ENCODE measurements around the gene ONECUT2. TPM values are rescaled to one million over a fixed set of nuclear protein-coding genes. Genes with fewer than 3 reads are reported as not detected.

The ONECUT2 gene
- total RNA-seq, 4 donors from 2014 or later = under 0.01 TPM; not detected in 3

DNA sequence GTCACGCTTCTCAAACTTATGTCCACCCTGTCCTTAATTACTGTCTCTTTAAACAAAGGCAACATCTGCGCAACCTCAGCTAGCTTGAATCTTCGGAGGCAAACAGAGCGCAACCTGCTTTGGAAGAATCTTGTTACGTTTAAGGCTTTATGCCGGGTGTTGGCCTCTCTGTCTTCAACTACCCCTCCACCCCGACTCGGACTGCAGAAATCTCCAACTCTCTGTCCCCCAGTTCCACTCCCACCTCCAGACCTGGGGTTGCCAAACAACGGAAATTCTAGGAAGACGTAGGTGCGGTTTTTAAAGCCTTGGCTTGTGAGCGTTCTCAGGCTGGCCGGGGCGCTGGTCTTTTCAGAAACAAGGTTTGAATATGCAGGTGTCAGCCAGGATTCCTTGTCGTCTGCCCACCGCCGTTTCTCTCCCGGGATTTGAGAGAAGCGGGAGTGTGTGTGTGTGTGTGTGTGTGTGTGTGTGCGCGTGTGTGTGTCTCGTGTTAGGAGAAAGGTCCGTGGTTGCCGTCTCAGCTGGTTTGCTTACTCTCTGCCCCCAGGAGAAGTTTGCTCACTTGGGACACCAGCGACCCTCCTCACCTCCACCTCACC is 1.1 kb upstream of the ONECUT2 start:
- DNase-seq (ENCODE audit: low spot score in 2 of 2) = no peak
- 2 to 3% methylated on average over 24 to 25 of the region's 25 CpGs for WGBS, 2 donors
- Histone ChIP-seq H3K27ac (no peak overlapping the region), H3K36me3 (no peaks in the 10 kb centered on the region), H3K4me1 (peaks cover 0 to 68% (median 21%) of the 10 kb centered on the region in 4 donors), H3K27me3 (peaks cover 0 to 94% of the 10 kb centered on the region in 2 donors), H3K9me3 (peaks cover 0 to under 1% (median 0%) of the 10 kb centered on the region in 4 donors), H3K4me3 (peak overlapping the region in 1 of 4 donors; percentile 54)
- TF ChIP-seq EP300 (IDR thresholded peaks at IDR 0.05) = no peak
- TF ChIP-seq POLR2A (IDR thresholded peaks at IDR 0.05) = no peak
- no peak for TF ChIP-seq CTCF (IDR thresholded peaks at IDR 0.05)

DNA sequence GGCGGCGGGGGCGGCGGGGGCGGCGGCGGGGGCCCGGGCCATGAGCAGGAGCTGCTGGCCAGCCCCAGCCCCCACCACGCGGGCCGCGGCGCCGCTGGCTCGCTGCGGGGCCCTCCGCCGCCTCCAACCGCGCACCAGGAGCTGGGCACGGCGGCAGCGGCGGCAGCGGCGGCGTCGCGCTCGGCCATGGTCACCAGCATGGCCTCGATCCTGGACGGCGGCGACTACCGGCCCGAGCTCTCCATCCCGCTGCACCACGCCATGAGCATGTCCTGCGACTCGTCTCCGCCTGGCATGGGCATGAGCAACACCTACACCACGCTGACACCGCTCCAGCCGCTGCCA is 644 bp downstream of the ONECUT2 start:
- DNase-seq (ENCODE audit: low spot score in 2 of 2) = no peak
- Histone ChIP-seq H3K4me1 (peaks cover 0 to 71% (median 22%) of the 10 kb centered on the region in 4 donors), H3K27me3 (peaks cover 0 to 94% of the 10 kb centered on the region in 2 donors), H3K4me3 (peak overlapping the region in 1 of 4 donors; percentile 54), H3K9me3 (no peaks in the 10 kb centered on the region), H3K27ac (no peak overlapping the region), H3K36me3 (no peaks in the 10 kb centered on the region)
- no peak for TF ChIP-seq EP300 (IDR thresholded peaks at IDR 0.05)
- TF ChIP-seq POLR2A (IDR thresholded peaks at IDR 0.05) = no peak
- no peak for TF ChIP-seq CTCF (IDR thresholded peaks at IDR 0.05)
- WGBS, 2 donors = 7% methylated on average over 19 of the region's 44 CpGs; no CpG with 5 or more reads in 1 of the 2 donors

DNA sequence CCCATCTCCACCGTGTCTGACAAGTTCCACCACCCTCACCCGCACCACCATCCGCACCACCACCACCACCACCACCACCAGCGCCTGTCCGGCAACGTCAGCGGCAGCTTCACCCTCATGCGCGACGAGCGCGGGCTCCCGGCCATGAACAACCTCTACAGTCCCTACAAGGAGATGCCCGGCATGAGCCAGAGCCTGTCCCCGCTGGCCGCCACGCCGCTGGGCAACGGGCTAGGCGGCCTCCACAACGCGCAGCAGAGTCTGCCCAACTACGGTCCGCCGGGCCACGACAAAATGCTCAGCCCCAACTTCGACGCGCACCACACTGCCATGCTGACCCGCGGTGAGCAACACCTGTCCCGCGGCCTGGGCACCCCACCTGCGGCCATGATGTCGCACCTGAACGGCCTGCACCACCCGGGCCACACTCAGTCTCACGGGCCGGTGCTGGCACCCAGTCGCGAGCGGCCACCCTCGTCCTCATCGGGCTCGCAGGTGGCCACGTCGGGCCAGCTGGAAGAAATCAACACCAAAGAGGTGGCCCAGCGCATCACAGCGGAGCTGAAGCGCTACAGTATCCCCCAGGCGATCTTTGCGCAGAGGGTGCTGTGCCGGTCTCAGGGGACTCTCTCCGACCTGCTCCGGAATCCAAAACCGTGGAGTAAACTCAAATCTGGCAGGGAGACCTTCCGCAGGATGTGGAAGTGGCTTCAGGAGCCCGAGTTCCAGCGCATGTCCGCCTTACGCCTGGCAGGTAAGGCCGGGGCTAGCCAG is 1.2 kb downstream of the ONECUT2 start:
- H3K27me3 ChIP-seq = peaks cover 0 to 94% of the 10 kb centered on the region in 2 donors
- TF ChIP-seq POLR2A (IDR thresholded peaks at IDR 0.05) = no peak
- TF ChIP-seq CTCF (IDR thresholded peaks at IDR 0.05) = no peak
- no peak for TF ChIP-seq EP300 (IDR thresholded peaks at IDR 0.05)
- no peaks in the 10 kb centered on the region for H3K9me3 ChIP-seq
- peaks cover 0 to 74% (median 23%) of the 10 kb centered on the region in 4 donors for H3K4me1 ChIP-seq
- H3K27ac ChIP-seq = no peak overlapping the region
- DNase-seq (ENCODE audit: low spot score in 2 of 2) = no peak
- H3K4me3 ChIP-seq = peak overlapping the region in 1 of 4 donors; percentile 54
- H3K36me3 ChIP-seq = no peaks in the 10 kb centered on the region
- 3 to 4% methylated on average over 29 to 59 of the region's 62 CpGs for WGBS, 2 donors

GRCh38 chr18:57436965-57437333 is 1.8 kb downstream of the ONECUT2 start:
- DNase-seq (ENCODE audit: low spot score in 2 of 2) = no peak
- H3K4me3 ChIP-seq = no peak overlapping the region
- no peak overlapping the region for H3K27ac ChIP-seq
- H3K36me3 ChIP-seq = no peaks in the 10 kb centered on the region
- no peak for TF ChIP-seq CTCF (IDR thresholded peaks at IDR 0.05)
- no peak for TF ChIP-seq EP300 (IDR thresholded peaks at IDR 0.05)
- TF ChIP-seq POLR2A (IDR thresholded peaks at IDR 0.05) = no peak
- no peaks in the 10 kb centered on the region for H3K9me3 ChIP-seq
- WGBS, 2 donors = 5% methylated on average over 13 of the region's 13 CpGs
- peaks cover 0 to 79% (median 23%) of the 10 kb centered on the region in 4 donors for H3K4me1 ChIP-seq
- H3K27me3 ChIP-seq = peaks cover 0 to 94% of the 10 kb centered on the region in 2 donors

DNA sequence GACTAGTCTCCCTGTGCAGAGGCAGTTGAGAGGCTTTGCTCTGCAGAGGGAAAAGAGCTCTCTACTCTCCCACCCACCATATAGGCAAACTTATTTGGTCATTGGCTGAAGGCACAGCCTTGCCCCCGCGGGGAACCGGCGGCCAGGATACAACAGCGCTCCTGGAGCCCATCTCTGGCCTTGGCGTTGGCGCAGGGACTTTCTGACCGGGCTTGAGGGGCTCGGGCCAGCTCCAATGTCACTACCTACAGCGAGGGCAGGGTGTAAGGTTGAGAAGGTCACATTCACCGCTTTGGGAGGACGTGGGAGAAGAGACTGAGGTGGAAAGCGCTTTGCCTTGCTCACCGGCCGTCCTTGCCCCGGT is 2.2 kb downstream of the ONECUT2 start:
- peaks cover 0 to 79% (median 23%) of the 10 kb centered on the region in 4 donors for H3K4me1 ChIP-seq
- DNase-seq (ENCODE audit: low spot score in 2 of 2) = no peak

More for the DNA sequence above, 2.2 kb downstream of the ONECUT2 start:
- no peaks in the 10 kb centered on the region for H3K9me3 ChIP-seq
- no peak overlapping the region for H3K4me3 ChIP-seq
- no peak overlapping the region for H3K27ac ChIP-seq
- no peak for TF ChIP-seq POLR2A (IDR thresholded peaks at IDR 0.05)
- no peak for TF ChIP-seq EP300 (IDR thresholded peaks at IDR 0.05)
- no peak for TF ChIP-seq CTCF (IDR thresholded peaks at IDR 0.05)
- H3K36me3 ChIP-seq = no peaks in the 10 kb centered on the region
- H3K27me3 ChIP-seq = peaks cover 0 to 94% of the 10 kb centered on the region in 2 donors
- 1 to 2% methylated on average over 15 to 16 of the region's 16 CpGs for WGBS, 2 donors

Measured in tibial nerve (tissue), 4 donors.